ENCODE measurements around the gene GRHL3.

GRHL3 gene

GRCh38 chr1:24292887-24293286 is 26.3 kb upstream of the GRHL3 start:
- DNase-seq (ENCODE audit: low read depth in 2 of 3, low spot score in 1 of 3): no peak

- DNase-seq (ENCODE audit: low read depth in 2 of 3, low spot score in 1 of 3): no peak
These were observed 25.5 kb upstream of the GRHL3 start for GRCh38 chr1:24293392-24294227.

- no peak for DNase-seq (ENCODE audit: low read depth in 2 of 3, low spot score in 1 of 3)
These were observed 24.9 kb upstream of the GRHL3 start for GRCh38 chr1:24294228-24294672.

- no peak for DNase-seq (ENCODE audit: low read depth in 2 of 3, low spot score in 1 of 3)
These were observed 24.3 kb upstream of the GRHL3 start for GRCh38 chr1:24294716-24295371.

- DNase-seq (ENCODE audit: low read depth in 2 of 3, low spot score in 1 of 3): no peak
These were observed 23.6 kb upstream of the GRHL3 start for GRCh38 chr1:24295535-24295934.

GRCh38 chr1:24297187-24297851 is 21.8 kb upstream of the GRHL3 start:
- no peak for DNase-seq (ENCODE audit: low read depth in 2 of 3, low spot score in 1 of 3)

- DNase-seq (ENCODE audit: low read depth in 2 of 3, low spot score in 1 of 3): no peak
These were observed 21.3 kb upstream of the GRHL3 start for GRCh38 chr1:24297852-24298232.

- DNase-seq (ENCODE audit: low read depth in 2 of 3, low spot score in 1 of 3): no peak
These were observed 20.6 kb upstream of the GRHL3 start for GRCh38 chr1:24298606-24299005.

- no peak for DNase-seq (ENCODE audit: low read depth in 2 of 3, low spot score in 1 of 3)
These were observed 19.3 kb upstream of the GRHL3 start for GRCh38 chr1:24299901-24300300.

- no peak for DNase-seq (ENCODE audit: low read depth in 2 of 3, low spot score in 1 of 3)
These were observed 18.0 kb upstream of the GRHL3 start for GRCh38 chr1:24300971-24301784.

- DNase-seq (ENCODE audit: low read depth in 2 of 3, low spot score in 1 of 3): no peak
These were observed 17.4 kb upstream of the GRHL3 start for GRCh38 chr1:24301785-24302175.

GRCh38 chr1:24302209-24302611 is 16.9 kb upstream of the GRHL3 start:
- DNase-seq (ENCODE audit: low read depth in 2 of 3, low spot score in 1 of 3): no peak

GRCh38 chr1:24303600-24303999 is 15.6 kb upstream of the GRHL3 start:
- no peak for DNase-seq (ENCODE audit: low read depth in 2 of 3, low spot score in 1 of 3)

- DNase-seq (ENCODE audit: low read depth in 2 of 3, low spot score in 1 of 3): no peak
These were observed 14.4 kb upstream of the GRHL3 start for GRCh38 chr1:24304763-24305162.

GRCh38 chr1:24308365-24309015 is 10.7 kb upstream of the GRHL3 start:
- no peak for DNase-seq (ENCODE audit: low read depth in 2 of 3, low spot score in 1 of 3)

- DNase-seq (ENCODE audit: low read depth in 2 of 3, low spot score in 1 of 3): peak in 2 of 3 donors; percentile 20 to 31
These were observed 9.2 kb upstream of the GRHL3 start for GRCh38 chr1:24309762-24310485.

- no peak for DNase-seq (ENCODE audit: low read depth in 2 of 3, low spot score in 1 of 3)
These were observed 7.9 kb upstream of the GRHL3 start for GRCh38 chr1:24311234-24311633.

GRCh38 chr1:24311741-24312140 is 7.4 kb upstream of the GRHL3 start:
- DNase-seq (ENCODE audit: low read depth in 2 of 3, low spot score in 1 of 3): no peak

- DNase-seq (ENCODE audit: low read depth in 2 of 3, low spot score in 1 of 3): no peak
These were observed 3.8 kb upstream of the GRHL3 start for GRCh38 chr1:24315391-24315790.

GRCh38 chr1:24316645-24317044 is 2.5 kb upstream of the GRHL3 start:
- no peak for DNase-seq (ENCODE audit: low read depth in 2 of 3, low spot score in 1 of 3)
